ENCODE measurements around the gene RNF150. TPM values are rescaled to one million over a fixed set of nuclear protein-coding genes. Genes with fewer than 3 reads are reported as not detected.

The RNF150 gene
- total RNA-seq, 4 donors from 2014 or later: 10.2 to 34.5 (median 24.2) TPM

- Histone ChIP-seq H3K27ac (no peak overlapping the region), H3K4me1 (no peaks in the 10 kb centered on the region), H3K36me3 (no peaks in the 10 kb centered on the region), H3K9me3 (no peaks in the 10 kb centered on the region), H3K4me3 (replicated peaks in 1 of 3) (no peak overlapping the region), H3K27me3 (no peaks in the 10 kb centered on the region)
- intact Hi-C loops (cut with DNase I): no loop called here
- no peak for DNase-seq
- 92 to 95% methylated on average over 5 to 6 of the region's 6 CpGs for WGBS, 2 donors
- TF ChIP-seq CTCF (IDR thresholded peaks at IDR 0.05): no peak
- TF ChIP-seq POLR2A (IDR thresholded peaks at IDR 0.05): no peak
Measured at GRCh38 chr4:140925417-140925816, 207.9 kb downstream of the RNF150 start.

- Histone ChIP-seq H3K27me3 (no peaks in the 10 kb centered on the region), H3K4me3 (replicated peaks in 1 of 3) (no peak overlapping the region), H3K36me3 (no peaks in the 10 kb centered on the region), H3K27ac (no peak overlapping the region), H3K9me3 (no peaks in the 10 kb centered on the region), H3K4me1 (no peaks in the 10 kb centered on the region)
- intact Hi-C loops (cut with DNase I): no loop called here
- whole genome bisulfite sequencing, 2 donors: 77 to 83% methylated on average over 3 of the region's 3 CpGs
- TF ChIP-seq CTCF (IDR thresholded peaks at IDR 0.05): no peak
- no peak for TF ChIP-seq POLR2A (IDR thresholded peaks at IDR 0.05)
- DNase-seq: no peak
Measured at GRCh38 chr4:140924761-140925392, 208.4 kb downstream of the RNF150 start.

GRCh38 chr4:140906993-140907962 lies 226.0 kb downstream of the RNF150 start:
- H3K27me3 ChIP-seq: no peaks in the 10 kb centered on the region
- DNase-seq: no peak
- H3K27ac ChIP-seq: no peak overlapping the region
- H3K4me3 ChIP-seq (replicated peaks in 1 of 3): no peak overlapping the region
- TF ChIP-seq CTCF (IDR thresholded peaks at IDR 0.05) (no peak), POLR2A (IDR thresholded peaks at IDR 0.05) (no peak)
- H3K9me3 ChIP-seq: no peaks in the 10 kb centered on the region
- H3K4me1 ChIP-seq: no peaks in the 10 kb centered on the region
- intact Hi-C loops (cut with DNase I): no loop called here
- no peaks in the 10 kb centered on the region for H3K36me3 ChIP-seq
- WGBS, 2 donors: 70 to 80% methylated on average over 3 of the region's 3 CpGs

- DNase-seq: no peak
- H3K27me3 ChIP-seq: no peaks in the 10 kb centered on the region
- no peak overlapping the region for H3K4me3 ChIP-seq (replicated peaks in 1 of 3)
- no peak overlapping the region for H3K27ac ChIP-seq
- intact Hi-C loops (cut with DNase I): no loop called here
- no peaks in the 10 kb centered on the region for H3K36me3 ChIP-seq
- no peaks in the 10 kb centered on the region for H3K4me1 ChIP-seq
- no peak for TF ChIP-seq CTCF (IDR thresholded peaks at IDR 0.05)
- TF ChIP-seq POLR2A (IDR thresholded peaks at IDR 0.05): no peak
- 74 to 84% methylated on average over 2 of the region's 2 CpGs for WGBS, 2 donors
- H3K9me3 ChIP-seq: no peaks in the 10 kb centered on the region
Measured at GRCh38 chr4:140904904-140905303, 228.4 kb downstream of the RNF150 start.

All from thyroid gland (tissue), 4 donors.